Stimulated activated CD4-positive, alpha-beta T cell treated with anti-CD3 and anti-CD28 coated beads, Interleukin-15, amount 100 ng/mL, for 24 hours (primary cell): ENCODE data around the gene PRRC2C.

Experiments used
- DNase-seq: peaks from one replicate; pipeline ENCODE4 v3.0.0-alpha.2; 2020

PRRC2C gene

GRCh38 chr1:171641076-171641864 is 155.9 kb downstream of the PRRC2C start:
- no peak for DNase-seq

GRCh38 chr1:171642197-171642596 is 156.9 kb downstream of the PRRC2C start:
- DNase-seq = no peak
